NOMO-1 treated with DMSO at 0.1 percent for 48 hours (cell line): ENCODE measurements around the gene ACAN.

Source experiments
- DNase-seq: peaks from one replicate; lab custom pipeline; 2025; ENCODE audit not compliant: unreplicated experiment; lab: John Stamatoyannopoulos, UW

Gene ACAN

GRCh38 chr15:88900982-88901418 is 97.8 kb downstream of the ACAN start:
- no peak for DNase-seq

DNA sequence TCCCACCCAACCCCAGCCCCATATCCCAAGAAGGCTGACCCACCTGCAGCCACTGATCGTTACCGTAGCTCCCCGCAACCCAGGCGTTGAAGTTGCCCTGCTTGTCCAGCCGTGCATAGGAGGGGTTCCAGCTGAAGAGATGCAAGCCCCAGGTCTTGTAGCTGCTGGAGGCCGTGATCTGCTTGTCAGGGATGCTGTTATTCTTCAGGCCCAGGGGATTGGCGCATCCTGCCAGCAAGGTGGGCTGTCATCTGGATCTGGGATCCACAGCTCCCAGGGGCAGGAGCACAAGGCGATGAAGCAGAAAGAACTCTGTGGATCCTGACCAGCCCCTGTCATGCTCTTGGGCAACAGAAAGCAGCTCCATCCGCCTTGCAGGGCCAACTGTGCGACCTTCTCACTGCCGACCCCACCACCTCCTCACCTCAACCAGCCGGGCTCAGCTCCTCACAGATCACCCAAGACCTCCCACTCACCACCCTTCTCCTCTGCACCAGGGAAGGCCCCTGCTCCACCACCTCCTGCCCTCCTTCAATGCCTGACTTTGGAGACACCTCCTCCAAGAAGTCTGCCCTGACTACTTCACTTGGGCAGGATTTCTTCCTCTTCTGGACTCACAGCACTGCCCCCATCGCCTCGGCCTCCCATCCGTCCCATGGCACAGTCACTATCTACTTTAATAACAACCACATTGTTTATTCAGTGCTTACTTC is 98.4 kb downstream of the ACAN start:
- DNase-seq, result no peak

- no peak for DNase-seq
These were observed 99.1 kb downstream of the ACAN start for GRCh38 chr15:88902221-88902835.

DNA sequence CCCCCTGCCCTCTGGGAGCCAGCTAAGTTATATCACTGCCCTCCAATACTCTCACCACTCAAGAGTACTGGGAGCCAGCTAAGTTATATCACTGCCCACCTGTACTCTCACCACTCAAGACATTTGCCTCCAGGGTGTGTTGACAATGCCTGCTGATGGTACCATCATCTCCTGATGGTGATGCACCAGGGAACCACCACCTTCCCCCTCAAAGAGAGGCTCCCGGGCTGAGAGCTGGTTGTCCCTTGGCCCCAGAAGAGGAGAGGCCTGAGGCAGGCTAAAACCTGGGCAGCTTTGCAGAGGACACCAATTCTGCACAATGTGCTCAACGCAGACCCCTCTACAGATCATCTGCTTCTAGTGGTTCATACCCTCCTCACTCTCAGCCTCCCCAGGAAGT is 99.6 kb downstream of the ACAN start:
- no peak for DNase-seq

DNA sequence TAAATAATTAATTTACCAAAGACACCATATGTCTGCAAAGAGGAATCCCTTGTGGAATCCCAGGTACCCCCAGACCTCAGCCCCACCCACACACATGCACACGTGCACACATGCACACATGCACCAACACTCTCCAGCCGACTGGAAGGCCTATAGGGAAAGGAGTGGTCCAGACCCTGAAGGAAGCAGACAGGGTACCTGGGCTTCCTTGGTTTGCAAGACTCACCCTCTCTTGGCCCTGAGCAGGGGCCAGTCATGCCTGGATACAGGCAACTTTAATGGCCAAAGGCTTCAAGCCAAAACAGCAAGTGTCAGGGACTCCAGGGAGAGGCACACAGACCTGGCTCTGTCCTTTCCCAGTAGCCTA is 101.0 kb downstream of the ACAN start:
- no peak for DNase-seq

GRCh38 chr15:88904624-88905327 is 101.5 kb downstream of the ACAN start:
- DNase-seq, result peak; percentile 39

- no peak for DNase-seq
These were observed 102.3 kb downstream of the ACAN start for GRCh38 chr15:88905576-88905975.

- no peak for DNase-seq
These were observed 102.9 kb downstream of the ACAN start for GRCh38 chr15:88906130-88906529.

- no peak for DNase-seq
These were observed 103.3 kb downstream of the ACAN start for GRCh38 chr15:88906551-88906950.

DNA sequence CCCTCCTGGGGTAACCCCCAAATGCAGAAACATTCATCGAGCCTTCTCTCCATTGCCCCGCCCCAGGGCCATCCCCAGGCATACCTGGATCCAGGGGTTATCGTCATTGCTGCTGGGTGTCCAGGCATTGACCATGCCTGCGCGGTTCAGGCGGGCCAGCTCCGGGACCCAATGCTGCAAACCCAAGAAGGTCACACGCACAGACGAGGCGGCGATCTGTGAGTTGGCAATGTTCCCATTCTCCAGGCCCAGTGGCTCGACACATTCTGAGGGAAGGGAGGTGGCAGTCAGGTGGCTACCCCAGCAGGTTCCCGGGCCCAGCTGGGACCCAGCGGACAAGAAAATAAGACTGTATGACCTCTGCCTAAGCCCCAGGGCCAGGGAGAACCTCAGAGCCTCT is 103.9 kb downstream of the ACAN start:
- DNase-seq, result no peak

GRCh38 chr15:88908123-88908522 is 104.9 kb downstream of the ACAN start:
- DNase-seq, result no peak

DNA sequence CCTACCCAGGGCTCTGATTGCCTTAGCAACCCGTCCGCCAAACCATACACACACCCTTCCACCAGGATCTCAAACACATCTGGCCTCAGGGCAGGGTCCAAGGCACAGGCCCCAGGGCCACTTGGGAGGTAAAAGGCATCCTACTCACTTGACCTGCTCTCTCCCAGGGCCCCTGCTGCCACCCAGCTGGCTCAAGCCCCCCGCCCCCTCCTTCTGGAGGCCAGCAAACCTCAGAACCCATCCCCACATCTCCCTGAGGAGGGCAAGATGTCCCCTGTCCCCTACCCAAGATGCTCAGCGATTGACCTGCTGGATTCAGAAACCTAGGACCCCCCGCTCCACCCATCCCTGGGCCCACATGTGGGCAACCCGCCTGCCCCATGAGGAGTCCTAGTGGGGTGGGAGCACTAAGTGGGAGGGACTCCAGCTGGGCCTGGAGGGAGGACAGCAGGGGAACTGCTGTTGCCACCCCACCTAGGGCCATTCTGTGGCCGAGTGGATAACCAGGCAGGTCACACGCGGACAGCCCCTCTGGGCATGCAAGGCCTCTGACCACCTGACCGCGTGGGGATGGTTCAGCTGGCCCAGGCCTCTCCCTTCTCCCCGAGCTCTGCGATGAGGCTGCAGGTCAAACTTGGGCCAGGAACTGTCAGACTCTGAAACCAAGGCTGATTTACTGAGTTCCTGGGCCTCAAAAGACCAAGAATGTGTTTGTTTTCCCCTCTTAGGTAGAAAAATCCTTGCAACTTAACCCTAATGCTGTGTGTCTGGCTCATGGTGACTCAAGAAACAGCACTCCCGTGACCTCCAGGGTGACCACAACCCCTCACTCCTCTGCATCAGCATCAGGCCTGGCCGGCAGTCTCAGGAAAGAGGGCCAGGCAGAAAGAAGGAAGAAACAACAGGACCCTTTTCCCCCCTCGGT is 105.7 kb downstream of the ACAN start:
- no peak for DNase-seq

DNA sequence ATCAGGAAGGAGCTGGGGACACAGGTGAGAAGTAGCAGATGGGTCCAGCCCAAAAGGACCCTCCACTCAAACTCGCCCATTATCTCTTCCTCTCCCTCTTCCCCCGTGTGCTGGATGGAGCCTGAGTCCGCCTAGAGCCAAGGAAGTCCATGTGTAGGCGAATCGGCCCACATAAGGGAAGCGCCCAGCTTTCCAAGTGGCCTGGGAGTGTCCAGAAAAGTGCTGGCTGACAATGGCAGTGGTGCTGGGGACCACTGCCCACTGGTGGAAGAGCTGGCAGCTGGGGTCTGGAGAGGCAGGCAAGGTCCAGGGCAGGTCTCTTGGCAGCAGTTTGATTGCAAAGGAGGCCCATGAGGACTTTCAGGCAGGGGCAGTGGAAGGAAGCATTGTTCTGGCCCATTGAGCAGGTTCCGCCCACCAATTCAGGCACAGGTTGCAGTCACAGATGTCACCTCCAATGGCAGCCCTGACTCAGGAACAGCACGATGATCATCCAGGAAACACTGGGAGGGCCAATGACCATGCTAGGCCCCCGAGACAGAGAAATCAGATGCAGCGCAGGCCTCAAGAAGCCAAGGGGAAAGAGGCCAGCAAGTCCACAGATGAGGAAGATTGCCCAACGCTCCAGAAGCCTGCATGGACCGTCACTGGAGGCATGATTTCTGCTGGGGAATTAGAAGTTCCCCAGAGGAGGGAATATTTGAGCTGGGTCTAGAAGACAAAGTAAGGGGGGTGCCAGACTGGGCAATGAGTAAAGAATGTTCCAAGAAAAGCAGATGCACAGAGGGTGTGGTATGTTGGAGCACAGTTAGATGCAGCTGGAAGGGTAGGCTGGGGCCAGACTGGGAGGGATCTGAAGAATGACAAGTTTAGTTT is 107.0 kb downstream of the ACAN start:
- no peak for DNase-seq

- no peak for DNase-seq
These were observed 108.5 kb downstream of the ACAN start for GRCh38 chr15:88911766-88912118.

- no peak for DNase-seq
These were observed 109.3 kb downstream of the ACAN start for GRCh38 chr15:88912500-88912921.

- peak; percentile 61 for DNase-seq
These were observed 110.0 kb downstream of the ACAN start, which contains the start of gene MFGE8 for GRCh38 chr15:88913017-88913849. Gene MFGE8 (minus strand): TSS chr15:88913379. CDS start chr15:88913319, 60 bp downstream.

GRCh38 chr15:88913850-88914169 is 110.6 kb downstream of the ACAN start:
- DNase-seq, result no peak

GRCh38 chr15:88915354-88915753 is 112.1 kb downstream of the ACAN start:
- no peak for DNase-seq

- DNase-seq, result no peak
These were observed 114.5 kb downstream of the ACAN start for GRCh38 chr15:88917760-88918159.
